Astrocyte of the cerebellum (primary cell): ENCODE results near the gene RHOV.

Experiments
- DNase-seq: peaks from one replicate; pipeline ENCODE4 v3.0.0-alpha.2; 2011; ENCODE audit warnings: low read depth
- H3K4me3 ChIP-seq: 2 replicates; pipeline ENCODE4 v1.5.1; 2011; ENCODE audit warnings: mild to moderate bottlenecking, low read depth, low read length, moderate library complexity
- in situ Hi-C: cut with HindIII; loops from 2 replicates; pipeline ENCODE4 v1.10.0; 2017; ENCODE audit warnings: low sequenced_read_pairs
- TF ChIP-seq, protein P1 (sequence below): IDR thresholded peaks from 2 replicates; pipeline ENCODE4 v1.5.1; 2012; ENCODE audit warnings: low read length, low read depth, moderate library complexity, mild to moderate bottlenecking; ENCODE audit errors: missing control alignments

RHOV gene

DNA sequence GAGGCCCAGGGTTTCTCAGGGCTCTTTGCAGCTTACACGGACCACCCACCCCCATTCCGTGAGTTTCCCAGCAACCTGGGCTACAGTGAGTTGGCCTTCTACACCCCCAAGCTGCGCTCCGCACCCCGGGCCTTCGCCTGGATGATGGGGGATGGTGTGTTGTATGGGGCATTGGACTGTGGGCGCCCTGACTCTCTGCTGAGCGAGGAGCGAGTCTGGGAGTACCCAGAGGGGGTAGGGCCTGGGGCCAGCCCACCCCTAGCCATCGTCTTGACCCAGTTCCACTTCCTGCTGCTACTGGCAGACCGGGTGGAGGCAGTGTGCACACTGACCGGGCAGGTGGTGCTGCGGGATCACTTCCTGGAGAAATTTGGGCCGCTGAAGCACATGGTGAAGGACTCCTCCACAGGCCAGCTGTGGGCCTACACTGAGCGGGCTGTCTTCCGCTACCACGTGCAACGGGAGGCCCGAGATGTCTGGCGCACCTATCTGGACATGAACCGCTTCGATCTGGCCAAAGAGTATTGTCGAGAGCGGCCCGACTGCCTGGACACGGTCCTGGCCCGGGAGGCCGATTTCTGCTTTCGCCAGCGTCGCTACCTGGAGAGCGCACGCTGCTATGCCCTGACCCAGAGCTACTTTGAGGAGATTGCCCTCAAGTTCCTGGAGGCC lies 25.6 kb upstream of the RHOV start:
- no peak for DNase-seq
- H3K4me3 ChIP-seq = no peak overlapping the region
- in situ Hi-C loops = no loop called here
- TF ChIP-seq, protein P1, sequence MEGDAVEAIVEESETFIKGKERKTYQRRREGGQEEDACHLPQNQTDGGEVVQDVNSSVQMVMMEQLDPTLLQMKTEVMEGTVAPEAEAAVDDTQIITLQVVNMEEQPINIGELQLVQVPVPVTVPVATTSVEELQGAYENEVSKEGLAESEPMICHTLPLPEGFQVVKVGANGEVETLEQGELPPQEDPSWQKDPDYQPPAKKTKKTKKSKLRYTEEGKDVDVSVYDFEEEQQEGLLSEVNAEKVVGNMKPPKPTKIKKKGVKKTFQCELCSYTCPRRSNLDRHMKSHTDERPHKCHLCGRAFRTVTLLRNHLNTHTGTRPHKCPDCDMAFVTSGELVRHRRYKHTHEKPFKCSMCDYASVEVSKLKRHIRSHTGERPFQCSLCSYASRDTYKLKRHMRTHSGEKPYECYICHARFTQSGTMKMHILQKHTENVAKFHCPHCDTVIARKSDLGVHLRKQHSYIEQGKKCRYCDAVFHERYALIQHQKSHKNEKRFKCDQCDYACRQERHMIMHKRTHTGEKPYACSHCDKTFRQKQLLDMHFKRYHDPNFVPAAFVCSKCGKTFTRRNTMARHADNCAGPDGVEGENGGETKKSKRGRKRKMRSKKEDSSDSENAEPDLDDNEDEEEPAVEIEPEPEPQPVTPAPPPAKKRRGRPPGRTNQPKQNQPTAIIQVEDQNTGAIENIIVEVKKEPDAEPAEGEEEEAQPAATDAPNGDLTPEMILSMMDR = no peak

DNA sequence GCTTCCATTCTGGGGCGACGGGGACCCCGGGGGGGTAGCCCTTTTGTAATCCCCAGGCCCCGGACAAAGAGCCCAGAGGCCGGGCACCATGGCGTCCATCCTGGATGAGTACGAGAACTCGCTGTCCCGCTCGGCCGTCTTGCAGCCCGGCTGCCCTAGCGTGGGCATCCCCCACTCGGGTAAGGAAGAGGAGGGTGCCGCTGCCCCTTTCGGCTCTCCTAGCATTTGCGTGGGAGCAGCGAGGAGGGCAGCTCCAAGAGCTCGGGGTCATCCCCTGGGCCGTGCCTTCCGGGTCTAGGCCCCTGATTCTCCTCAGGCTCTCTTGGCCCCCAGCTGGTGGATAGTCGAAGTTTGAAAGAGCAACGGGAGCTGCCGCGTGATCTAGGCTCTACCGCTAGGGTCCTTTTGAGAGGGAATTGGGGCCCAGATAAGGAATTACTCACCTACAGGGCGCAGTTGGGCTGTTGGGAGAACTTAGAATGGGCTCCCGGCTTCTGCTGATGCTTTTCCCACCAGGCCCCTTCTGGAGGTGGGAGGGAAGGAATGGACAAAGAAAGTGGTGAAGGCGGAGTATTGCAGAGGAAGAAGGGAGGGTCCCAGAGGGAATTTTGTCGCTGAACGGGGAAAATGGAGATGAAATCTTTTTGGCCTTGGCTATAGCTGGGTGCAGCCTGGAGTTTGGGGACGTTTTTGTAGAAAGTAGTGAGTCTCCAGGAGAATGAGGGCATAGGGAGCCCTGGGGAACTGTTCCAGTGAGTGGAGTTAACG lies 20.8 kb upstream of the RHOV start:
- in situ Hi-C loops = no loop called here
- peak overlapping the region; percentile 97 for H3K4me3 ChIP-seq
- peak; percentile 55 for DNase-seq
- TF ChIP-seq, protein P1 = peak; percentile 71

DNA sequence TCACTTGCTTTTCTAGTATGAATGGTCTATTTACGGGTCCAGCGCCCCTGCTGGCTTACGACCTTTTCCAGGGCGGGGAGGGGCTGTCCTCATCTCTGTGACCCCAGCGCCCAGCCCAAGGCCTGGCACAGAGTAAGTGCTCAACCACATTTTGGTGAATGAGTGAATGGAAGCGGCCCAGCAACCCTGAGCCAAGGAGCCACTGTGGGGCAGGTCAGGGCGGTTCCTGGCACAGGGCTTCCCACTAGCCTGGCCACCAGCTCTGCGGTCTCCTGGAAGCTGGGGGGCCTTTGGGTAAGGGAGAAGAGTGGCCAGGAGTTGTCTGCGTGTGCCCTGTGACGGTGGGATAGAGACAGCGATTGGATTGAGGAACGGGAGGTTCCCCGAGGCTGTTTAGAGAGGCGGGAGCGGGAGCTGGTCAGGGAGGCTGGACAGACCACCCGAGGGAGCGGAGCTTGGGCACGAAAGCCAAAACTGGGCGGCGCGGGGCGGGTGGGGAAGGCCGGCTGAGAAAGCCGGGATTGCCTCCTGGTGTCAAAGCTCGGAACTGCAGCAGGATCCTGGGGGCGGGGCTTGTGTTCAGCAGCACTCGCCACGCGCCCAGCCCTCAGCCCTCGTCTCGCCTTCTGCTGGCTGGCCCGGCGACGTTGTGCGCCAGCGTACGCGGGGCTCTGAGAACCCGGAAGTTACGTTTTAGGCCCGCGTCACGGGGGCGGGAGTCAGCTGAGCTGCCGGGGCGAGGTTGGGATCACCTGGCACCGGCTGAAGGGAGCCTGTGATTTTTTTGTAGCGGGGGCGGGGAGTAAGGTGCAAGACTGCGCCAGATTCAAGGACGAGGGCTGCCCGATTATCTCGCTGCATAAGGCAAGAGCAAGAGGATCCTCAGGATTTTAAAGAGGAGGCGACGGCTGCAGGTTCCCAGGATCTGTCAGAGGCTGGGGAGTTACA lies 20.0 kb upstream of the RHOV start, which contains the start of gene VPS18:
Gene VPS18 (plus strand): TSS at position 718 of the 948 bp plus-strand sequence. CDS start 319 bp downstream, outside the sequence.
- peak; percentile 95 for DNase-seq
- in situ Hi-C loops = no loop called here
- H3K4me3 ChIP-seq = peak within 1 kb of the TSS; percentile 97
- TF ChIP-seq, protein P1 = peak; percentile 78

DNA sequence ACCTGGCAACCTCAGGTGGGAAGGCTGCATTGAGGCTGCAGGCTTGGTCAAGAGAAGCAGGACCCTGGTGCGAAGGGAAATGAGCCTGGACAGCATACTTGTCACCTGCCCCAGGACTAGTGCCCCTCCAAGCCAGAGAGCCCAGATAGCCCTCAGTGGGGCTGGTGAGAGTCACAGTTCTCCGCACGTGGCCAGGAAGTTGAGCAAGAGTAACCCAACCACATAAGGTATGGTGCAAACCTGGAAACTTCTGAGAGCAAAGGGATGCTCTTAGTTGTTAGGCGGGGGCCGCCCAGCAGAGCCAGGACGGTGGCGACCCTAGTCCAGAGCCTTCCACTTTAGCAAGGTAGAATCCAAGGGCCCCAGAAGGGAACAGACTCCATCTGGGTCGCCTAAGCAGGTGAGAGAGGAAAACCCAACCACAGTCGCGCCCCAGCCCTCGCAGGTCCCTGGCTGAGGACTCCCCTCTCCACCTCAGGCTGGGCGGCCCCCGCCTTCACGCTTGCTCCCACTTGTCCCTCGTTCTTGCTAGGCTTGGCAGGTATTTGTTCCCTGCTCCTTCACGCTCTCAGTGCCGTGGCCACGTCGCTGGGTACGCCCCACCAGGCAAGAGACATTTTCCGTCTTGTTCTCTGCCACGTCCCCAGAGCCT lies 19.1 kb upstream of the RHOV start:
- no peak for DNase-seq
- TF ChIP-seq, protein P1 = no peak
- no peak overlapping the region for H3K4me3 ChIP-seq
- in situ Hi-C loops = no loop called here

DNA sequence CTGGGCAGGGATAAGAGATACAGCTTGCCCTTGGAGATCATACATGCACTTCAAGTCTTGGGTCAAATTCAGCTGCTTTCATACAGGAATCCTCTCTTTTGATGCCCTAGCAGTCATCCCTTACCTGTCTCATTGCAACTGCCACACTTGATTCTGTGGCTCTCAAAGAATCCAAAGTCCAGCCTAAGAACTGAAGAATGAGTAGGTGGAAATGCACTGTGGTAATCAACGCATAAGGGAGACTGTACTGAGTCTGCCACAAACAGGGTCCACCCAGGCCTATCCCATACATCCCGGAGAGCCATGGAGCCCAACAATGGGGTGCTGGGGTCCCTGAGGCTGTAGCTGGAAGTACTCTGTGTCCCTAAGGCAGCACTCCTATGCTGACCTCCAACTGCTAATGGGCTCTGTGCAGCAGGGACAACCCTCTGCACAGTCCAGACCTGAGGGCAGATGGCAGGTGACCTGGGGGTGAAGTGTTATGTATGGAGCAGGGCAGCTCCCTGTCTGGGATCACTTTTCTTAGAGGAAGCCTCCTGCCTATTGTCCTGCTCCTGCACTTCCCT lies 18.5 kb upstream of the RHOV start:
- H3K4me3 ChIP-seq = no peak overlapping the region
- in situ Hi-C loops = no loop called here
- TF ChIP-seq, protein P1 = no peak
- no peak for DNase-seq
